Naive thymus-derived CD4-positive, alpha-beta T cell (primary cell): ENCODE results near the gene TRAF5. TPM values are rescaled to one million over a fixed set of nuclear protein-coding genes. Genes with fewer than 3 reads are reported as not detected.

Source experiments
- ATAC-seq: fragments of 150-1000 bp; cut with Tn5 transposase; 2 replicates; pipeline ENCODE4 v1.10.0; 2021; ENCODE audit warnings: mild to moderate bottlenecking, moderate library complexity
- CTCF ChIA-PET: fragments of 350-600 bp; sonication (Branson Sonifier 250); formaldehyde crosslinking; loops from one replicate; lab custom pipeline; 2021; ENCODE audit warnings: antibody characterized with exemption; lab: Charles Lee
- POLR2A ChIA-PET: fragments of 350-600 bp; sonication (Branson Sonifier 250); formaldehyde crosslinking; loops from one replicate; lab custom pipeline; 2021; ENCODE audit warnings: antibody characterized with exemption, inconsistent platforms; lab: Charles Lee
- DNase-seq, 9 donors: peaks; one replicate each; pipeline versions ENCODE4 v3.0.0 to v3.0.0-alpha.2; 2020 to 2022; ENCODE audit warnings: mixed read lengths in 1 of 9
- H3K27ac ChIP-seq: one replicate; pipeline ENCODE4 v1.7.0; 2013; ENCODE audit warnings: mild to moderate bottlenecking, low read depth, low read length, moderate library complexity
- H3K27me3 ChIP-seq, 2 donors: one replicate each; pipeline ENCODE4 v1.7.0; 2013; ENCODE audit warnings: low read length in 2 of 2, mild to moderate bottlenecking in 2 of 2, moderate library complexity in 2 of 2; ENCODE audit not compliant: control insufficient read depth in 2 of 2, insufficient read depth in 2 of 2
- H3K36me3 ChIP-seq, 3 experiments: 1 replicate in 2 of 3; 2 replicates in 1 of 3; pipeline ENCODE4 v1.7.0; 2013; ENCODE audit warnings: low read length in 3 of 3, mild to moderate bottlenecking in 3 of 3, moderate library complexity in 1 of 3; ENCODE audit not compliant: insufficient read depth in 3 of 3, control insufficient read depth in 2 of 3
- H3K4me1 ChIP-seq, 2 donors: one replicate each; pipeline ENCODE4 v1.7.0; 2013; ENCODE audit warnings: low read length in 2 of 2, mild to moderate bottlenecking in 2 of 2, moderate library complexity in 1 of 2; ENCODE audit not compliant: control insufficient read depth in 2 of 2, insufficient read depth in 2 of 2
- H3K4me3 ChIP-seq: 2 replicates; pipeline ENCODE4 v1.7.0; 2013; ENCODE audit warnings: mild to moderate bottlenecking, low read length
- H3K9me3 ChIP-seq, 3 experiments: 1 replicate in 2 of 3; 2 replicates in 1 of 3; pipeline ENCODE4 v1.7.0; 2013; ENCODE audit warnings: low read length in 3 of 3; ENCODE audit not compliant: control insufficient read depth in 2 of 3
- H3K27ac Mint-ChIP-seq, 9 donors: one replicate each; pipeline ENCODE4 v1.8.0; 2020 to 2022; ENCODE audit warnings: mixed read lengths in 9 of 9, mild to moderate bottlenecking in 8 of 9, moderate library complexity in 5 of 9, inconsistent platforms in 2 of 9
- H3K27me3 Mint-ChIP-seq, 5 donors: one replicate each; pipeline ENCODE4 v1.8.0; 2021 to 2022; ENCODE audit warnings: mixed read lengths in 5 of 5, mild to moderate bottlenecking in 1 of 5
- H3K36me3 Mint-ChIP-seq, 5 donors: one replicate each; pipeline ENCODE4 v1.8.0; 2020 to 2022; ENCODE audit warnings: mixed read lengths in 5 of 5, mild to moderate bottlenecking in 3 of 5, inconsistent platforms in 1 of 5
- H3K4me1 Mint-ChIP-seq, 7 donors: one replicate each; pipeline ENCODE4 v1.8.0; 2020 to 2022; ENCODE audit warnings: mixed read lengths in 7 of 7, mild to moderate bottlenecking in 3 of 7, inconsistent platforms in 1 of 7
- H3K4me3 Mint-ChIP-seq, 10 donors: one replicate each; pipeline ENCODE4 v1.8.0; 2020 to 2022; ENCODE audit warnings: mild to moderate bottlenecking in 10 of 10, mixed read lengths in 10 of 10, moderate library complexity in 6 of 10, inconsistent platforms in 2 of 10
- H3K9me3 Mint-ChIP-seq, 11 donors: one replicate each; pipeline ENCODE4 v1.8.0; 2020 to 2022; ENCODE audit warnings: mixed read lengths in 11 of 11, mild to moderate bottlenecking in 4 of 11, inconsistent platforms in 1 of 11, moderate library complexity in 1 of 11
- intact Hi-C, 2 donors: fragments of 100-400 bp; cut with micrococcal nuclease; formaldehyde crosslinking; loops; one replicate each; pipeline ENCODE4 v1.15.1; 2023
- polyA plus RNA-seq, 2 donors: library from polyadenylated mRNA; unstranded; fragments of 300-500 nt; fragmentation: Illumina TruSeq; gene quantifications; one replicate each; pipeline ENCODE4 v1.2.3, GENCODE V29; 2021
- total RNA-seq, 6 experiments: library from RNA in 5 of 6; stranded (reverse) in 5 of 6; gene quantifications; 1 replicate in 5 of 6; 2 replicates in 1 of 6; pipeline ENCODE4 v1.2.3 and lab custom pipeline; 2021 to 2026

TRAF5 gene
- total and polyA plus RNA-seq, 7 experiments from 2014 or later, result 19.1 to 72.2 (median 41.5) TPM

DNA sequence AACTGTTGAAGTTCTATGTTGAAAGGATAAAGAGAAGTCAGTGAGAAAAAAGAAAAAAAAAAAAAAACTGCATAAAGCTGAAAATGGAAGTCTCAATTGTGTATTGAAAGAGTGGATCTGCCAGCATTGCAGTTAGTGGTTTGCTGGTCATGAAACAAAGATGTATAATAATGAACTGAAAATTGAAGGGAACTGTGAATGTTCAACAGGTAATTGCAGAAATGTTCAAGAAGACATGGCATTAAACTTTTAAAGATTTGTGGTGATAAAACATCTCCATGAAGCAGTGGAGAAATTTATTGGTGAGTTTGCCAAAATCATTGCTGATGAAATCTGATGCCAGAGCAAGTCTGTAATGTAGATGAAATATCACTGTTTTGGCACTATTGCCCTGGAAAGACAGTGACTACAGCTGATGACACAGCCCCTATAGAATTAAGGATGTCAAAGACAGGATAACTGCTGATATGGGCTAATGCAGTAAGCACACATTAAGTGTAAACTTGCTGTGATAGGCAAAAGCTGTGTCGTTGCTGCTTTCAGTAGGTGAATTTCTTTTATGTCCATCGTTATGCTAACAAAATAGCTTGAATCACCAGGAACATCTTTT, 94.3 kb downstream of the TRAF5 start:
- H3K36me3 ChIP-seq, result no peaks in the 10 kb centered on the region
- ATAC-seq, result no peak
- intact Hi-C loops, result no loop called here
- H3K36me3 Mint-ChIP-seq, result peaks cover 0 to 3% (median 0%) of the 10 kb centered on the region in 5 donors
- no peaks in the 10 kb centered on the region for H3K27me3 ChIP-seq
- H3K4me3 ChIP-seq, result no peak overlapping the region
- DNase-seq, result no peak
- peaks cover 0 to 6% of the 10 kb centered on the region in 2 donors for H3K4me1 ChIP-seq
- H3K4me3 Mint-ChIP-seq, result no peak overlapping the region
- CTCF ChIA-PET, result interaction anchor here (0.8 kb wide), 1 partner anchor 98 kb away, joined by 3 read pairs; no protein-coding TSS in a partner anchor
- H3K27ac ChIP-seq, result no peak overlapping the region
- no peak overlapping the region for H3K27ac Mint-ChIP-seq
- H3K4me1 Mint-ChIP-seq, result peaks cover 0 to 18% (median 11%) of the 10 kb centered on the region in 7 donors
- POLR2A ChIA-PET, result interaction anchor here (0.7 kb wide), 1 partner anchor 35 kb away, joined by 5 read pairs; no protein-coding TSS in a partner anchor
- H3K27me3 Mint-ChIP-seq, result no peaks in the 10 kb centered on the region
- H3K9me3 Mint-ChIP-seq, result peaks cover 0 to 1% (median 0%) of the 10 kb centered on the region in 11 donors
- H3K9me3 ChIP-seq, result no peaks in the 10 kb centered on the region

DNA sequence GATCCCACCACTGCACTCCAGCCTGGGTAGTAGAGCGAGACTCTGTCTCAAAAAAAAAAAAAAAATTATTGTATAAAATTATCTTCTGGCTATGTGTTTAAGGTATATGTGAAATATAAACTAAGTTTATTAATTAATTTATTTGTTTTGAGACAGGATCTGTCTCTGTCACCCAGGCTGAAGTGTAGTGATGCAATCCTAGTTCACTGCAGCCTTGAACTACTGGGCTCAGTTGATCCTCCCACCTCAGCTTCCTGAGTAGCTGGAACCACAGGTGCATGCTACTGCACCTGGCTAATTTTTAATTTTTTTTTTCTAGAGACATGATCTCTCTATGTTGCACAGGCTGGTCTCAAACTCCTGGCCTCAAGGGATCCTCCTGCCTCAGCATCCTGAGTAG, 97.4 kb downstream of the TRAF5 start:
- Mint-ChIP-seq H3K4me1 (peaks cover 0 to 7% (median 0%) of the 10 kb centered on the region in 7 donors), H3K4me3 (no peak overlapping the region), H3K36me3 (no peaks in the 10 kb centered on the region), H3K27me3 (no peaks in the 10 kb centered on the region), H3K27ac (no peak overlapping the region), H3K9me3 (no peaks in the 10 kb centered on the region)
- ChIA-PET POLR2A (no interaction called here), CTCF (no interaction called here)
- DNase-seq (no peak), ATAC-seq (no peak)
- no peaks in the 10 kb centered on the region for H3K36me3 ChIP-seq
- H3K4me3 ChIP-seq, result no peak overlapping the region
- intact Hi-C loops, result no loop called here
- H3K27me3 ChIP-seq, result no peaks in the 10 kb centered on the region
- H3K4me1 ChIP-seq, result no peaks in the 10 kb centered on the region
- no peak overlapping the region for H3K27ac ChIP-seq
- H3K9me3 ChIP-seq, result no peaks in the 10 kb centered on the region

Other genes with a start within 250 kb of the TRAF5 start
- not detected for gene KCNH1, start 192.7 kb upstream of the TRAF5 start, total RNA-seq
- gene KCNH1, start 192.7 kb upstream of the TRAF5 start, polyA plus RNA-seq, result not detected
- gene RCOR3, start 67.5 kb upstream of the TRAF5 start, total RNA-seq, result 10 to 100 TPM; 42.3 to 98.0 (median 82.8) TPM
- 10 to 100 TPM; 26.8 to 31.1 TPM for gene RCOR3, start 67.5 kb upstream of the TRAF5 start, polyA plus RNA-seq
- gene RD3, start 165.3 kb downstream of the TRAF5 start, total RNA-seq, result not detected
- not detected for gene RD3, start 165.3 kb downstream of the TRAF5 start, polyA plus RNA-seq